GM23338 (cell line): ENCODE data around the gene MUC13. TPM values are rescaled to one million over a fixed set of nuclear protein-coding genes. Genes with fewer than 3 reads are reported as not detected.
"Not testable (repeated sequence)": the region's sequence is repeated elsewhere in the genome, so short reads cannot be mapped to it uniquely, and the experiment has no call there.

Experiments
- ATAC-seq: fragments of 200-7000 bp; cut with Tn5 transposase; 3 replicates; pipeline ENCODE4 v1.9.1; 2020
- DNase-seq: peaks from one replicate; pipeline ENCODE4 v3.0.0-alpha.2; 2015; ENCODE audit warnings: low spot score
- H2AFZ ChIP-seq: fragments of 200-600 bp; sonication (generic); 2 replicates; pipeline ENCODE4 v1.8.0; 2016; ENCODE audit warnings: antibody characterized with exemption, mild to moderate bottlenecking, moderate library complexity
- H3F3A ChIP-seq: fragments of 200-600 bp; sonication (generic); replicated peaks from 2 replicates; pipeline ENCODE4 v1.8.0; 2017; ENCODE audit warnings: antibody characterized with exemption, mixed run types, low read depth
- H3K27ac ChIP-seq: fragments of 200-600 bp; sonication (generic); 2 replicates; pipeline ENCODE4 v1.6.1; 2016; ENCODE audit warnings: low read depth
- H3K27me3 ChIP-seq: fragments of 200-600 bp; sonication (generic); 2 replicates; pipeline ENCODE4 v1.8.0; 2016; ENCODE audit warnings: mild to moderate bottlenecking, mixed run types, moderate library complexity; ENCODE audit not compliant: insufficient read depth
- H3K36me3 ChIP-seq: fragments of 200-600 bp; sonication (generic); 2 replicates; pipeline ENCODE4 v1.8.0; 2016; ENCODE audit warnings: mild to moderate bottlenecking; ENCODE audit not compliant: insufficient read depth
- H3K4me1 ChIP-seq: fragments of 200-600 bp; sonication (generic); 2 replicates; pipeline ENCODE4 v1.8.0; 2016; ENCODE audit warnings: mild to moderate bottlenecking, moderate library complexity; ENCODE audit not compliant: insufficient read depth
- H3K4me2 ChIP-seq: fragments of 200-600 bp; sonication (generic); 2 replicates; pipeline ENCODE4 v1.7.1; 2017; ENCODE audit warnings: mixed run types
- H3K4me3 ChIP-seq: fragments of 200-600 bp; sonication (generic); 2 replicates; pipeline ENCODE4 v1.6.1; 2016; ENCODE audit warnings: mixed run types
- H3K79me2 ChIP-seq: fragments of 200-600 bp; sonication (generic); replicated peaks from 2 replicates; pipeline ENCODE4 v1.8.0; 2017; ENCODE audit warnings: mild to moderate bottlenecking; ENCODE audit not compliant: insufficient read depth
- H3K9me2 ChIP-seq: fragments of 200-600 bp; sonication (generic); 2 replicates; pipeline ENCODE4 v1.8.0; 2017; ENCODE audit not compliant: insufficient read depth
- H4K20me1 ChIP-seq: fragments of 200-600 bp; sonication (generic); replicated peaks from 2 replicates; pipeline ENCODE4 v1.8.0; 2017; ENCODE audit warnings: mild to moderate bottlenecking; ENCODE audit not compliant: insufficient read depth
- H3K27ac Mint-ChIP-seq: 2 replicates; pipeline ENCODE4 v1.8.0; 2020; ENCODE audit warnings: inconsistent platforms, mild to moderate bottlenecking, moderate library complexity, mixed read lengths
- H3K27me3 Mint-ChIP-seq: 3 replicates; pipeline ENCODE4 v1.8.0; 2022; ENCODE audit warnings: low read depth, mild to moderate bottlenecking, moderate library complexity, mixed read lengths, inconsistent platforms; ENCODE audit not compliant: insufficient read depth, poor library complexity
- H3K36me3 Mint-ChIP-seq: 3 replicates; pipeline ENCODE4 v1.8.0; 2021; ENCODE audit warnings: low read depth, mild to moderate bottlenecking, inconsistent platforms, moderate library complexity, mixed read lengths
- H3K4me1 Mint-ChIP-seq: 3 replicates; pipeline ENCODE4 v1.8.0; 2020; ENCODE audit warnings: mild to moderate bottlenecking, inconsistent platforms, mixed read lengths
- H3K4me3 Mint-ChIP-seq: 3 replicates; pipeline ENCODE4 v1.8.0; 2021; ENCODE audit warnings: moderate library complexity, mild to moderate bottlenecking, inconsistent platforms, mixed read lengths
- H3K9me3 Mint-ChIP-seq: 3 replicates; pipeline ENCODE4 v1.8.0; 2020; ENCODE audit warnings: moderate library complexity, mild to moderate bottlenecking, inconsistent platforms, mixed read lengths
- EZH2 ChIP-seq: fragments of 200-600 bp; sonication (generic); IDR thresholded peaks from one replicate; pipeline ENCODE4 v1.8.0; 2017; ENCODE audit warnings: antibody characterized with exemption, mild to moderate bottlenecking, low read depth; ENCODE audit not compliant: unreplicated experiment
- EZH2phosphoT487 ChIP-seq: fragments of 200-600 bp; sonication (generic); IDR thresholded peaks from one replicate; pipeline ENCODE4 v1.8.1; 2018; ENCODE audit warnings: antibody characterized with exemption; ENCODE audit not compliant: unreplicated experiment
- JUNB ChIP-seq: IDR thresholded peaks from one replicate; pipeline ENCODE4 v1.6.1; 2016; ENCODE audit warnings: antibody characterized with exemption; ENCODE audit not compliant: unreplicated experiment
- NANOG ChIP-seq: IDR thresholded peaks from 2 replicates; pipeline ENCODE4 v1.6.1; 2016; ENCODE audit warnings: antibody characterized with exemption, borderline replicate concordance
- POLR2AphosphoS5 ChIP-seq: IDR thresholded peaks from 2 replicates; pipeline ENCODE4 v1.6.1; 2016; ENCODE audit warnings: antibody characterized with exemption, low read depth
- ZNF114 ChIP-seq: fragments of 250-450 bp; sonication (Bioruptor Pico); IDR thresholded peaks from 2 replicates; pipeline ENCODE4 v1.5.0; 2020; ENCODE audit warnings: mild to moderate bottlenecking, moderate library complexity
- polyA plus RNA-seq: library from polyadenylated mRNA; unstranded; fragments of >200 nt; fragmentation: Nextera tagmentation; extraction: Ambion mirVana; gene quantifications from 2 replicates; pipeline ENCODE4 v1.2.1, GENCODE V29; 2016
- total RNA-seq: library from RNA; depleted of rRNA; stranded (reverse); fragments of >200 nt; shearing (Covaris generic); gene quantifications from 2 replicates; pipeline ENCODE4 v1.2.3, GENCODE V29; 2014
- TF ChIP-seq, protein P1 (sequence below), 2 experiments: fragments of 200-600 bp in 1 of 2; sonication (generic) in 1 of 2; conservative IDR thresholded peaks; 2 replicates each; pipeline versions ENCODE4 v1.5.1 to v1.6.1; 2016 to 2017; ENCODE audit warnings: antibody characterized with exemption in 2 of 2, low read depth in 2 of 2, mild to moderate bottlenecking in 2 of 2, moderate library complexity in 1 of 2
- TF ChIP-seq, protein P2 (sequence below): fragments of 250-450 bp; sonication (Bioruptor Pico); IDR thresholded peaks from 2 replicates; pipeline ENCODE4 v1.5.0; 2020; ENCODE audit warnings: mild to moderate bottlenecking, moderate library complexity
- TF ChIP-seq, protein P3 (sequence below): IDR thresholded peaks from 2 replicates; pipeline ENCODE4 v1.6.1; 2016; ENCODE audit warnings: antibody characterized with exemption

The MUC13 gene
- total and polyA plus RNA-seq, 2 experiments from 2014 or later: not detected

DNA sequence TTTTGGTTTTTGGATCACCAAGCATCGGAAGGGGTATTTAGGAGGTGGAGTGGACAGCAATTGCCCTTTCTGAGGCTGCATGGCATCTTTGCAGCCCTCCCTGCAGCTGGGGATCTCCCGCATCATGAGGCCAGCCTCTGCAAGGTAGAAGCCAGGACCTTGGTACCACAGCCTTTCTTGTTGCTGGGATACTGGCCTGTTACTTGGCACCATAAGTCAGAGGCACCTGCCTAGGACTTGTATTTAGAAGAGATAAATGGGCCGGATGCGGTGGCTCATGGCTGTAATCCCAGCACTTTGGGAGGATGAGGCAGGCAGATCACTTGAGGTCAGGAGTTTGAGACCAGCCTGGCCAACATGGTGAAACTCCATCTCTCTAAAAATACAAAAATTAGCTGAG is 23.4 kb upstream of the MUC13 start:
- H3K27ac ChIP-seq, H3K4me1 ChIP-seq, H2AFZ ChIP-seq, H3K27ac Mint-ChIP-seq, H3K9me3 Mint-ChIP-seq, H3K4me3 ChIP-seq, H3K9me2 ChIP-seq, H3K27me3 ChIP-seq, ATAC-seq, H3K36me3 Mint-ChIP-seq, H3K36me3 ChIP-seq, H3F3A ChIP-seq, H3K4me1 Mint-ChIP-seq, DNase-seq, H3K27me3 Mint-ChIP-seq, H3K79me2 ChIP-seq, H3K4me2 ChIP-seq, H3K4me3 Mint-ChIP-seq, H4K20me1 ChIP-seq: not testable (repeated sequence)

DNA sequence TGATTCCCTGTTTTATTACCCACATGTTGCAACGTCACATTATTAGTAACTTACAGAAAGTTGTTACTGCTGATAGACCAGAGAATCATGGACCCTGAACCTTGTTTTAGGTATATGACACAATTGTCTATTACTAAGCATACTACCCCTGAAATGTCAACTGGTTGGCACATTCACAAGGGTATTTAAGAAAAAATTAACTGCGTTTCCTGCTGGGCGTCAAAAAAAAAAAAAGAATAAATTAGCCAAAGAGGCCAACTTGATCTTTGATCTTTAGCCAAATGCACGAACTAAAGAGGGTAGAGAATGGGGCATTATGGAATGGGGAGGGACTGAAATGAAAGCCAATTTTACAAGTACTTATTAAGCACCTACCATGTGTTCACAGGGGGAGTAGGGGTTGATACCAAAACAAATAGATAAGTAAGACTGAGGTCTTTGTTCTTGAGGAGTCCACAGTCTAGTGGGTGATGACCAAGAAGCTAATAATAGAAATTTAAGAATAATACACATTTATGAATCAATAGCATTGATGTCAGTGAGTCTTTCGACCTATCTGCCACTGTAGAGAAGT is 17.8 kb upstream of the MUC13 start:
- H3K4me2 ChIP-seq: no peak overlapping the region
- ATAC-seq: no peak

More for the DNA sequence above, 17.8 kb upstream of the MUC13 start:
- Histone ChIP-seq H3K4me1 (no peaks in the 10 kb centered on the region), H3K27me3 (no peaks in the 10 kb centered on the region), H3F3A (no peaks in the 10 kb centered on the region), H3K27ac (no peak overlapping the region), H3K9me2 (no peaks in the 10 kb centered on the region), H4K20me1 (no peaks in the 10 kb centered on the region), H3K4me3 (no peak overlapping the region), H3K36me3 (no peaks in the 10 kb centered on the region), H3K79me2 (no peaks in the 10 kb centered on the region), H2AFZ (no peak overlapping the region)
- no peak overlapping the region for H3K4me3 Mint-ChIP-seq
- no peak overlapping the region for H3K27ac Mint-ChIP-seq
- peaks cover 9% of the 10 kb centered on the region for H3K4me1 Mint-ChIP-seq
- TF ChIP-seq, protein P1, sequence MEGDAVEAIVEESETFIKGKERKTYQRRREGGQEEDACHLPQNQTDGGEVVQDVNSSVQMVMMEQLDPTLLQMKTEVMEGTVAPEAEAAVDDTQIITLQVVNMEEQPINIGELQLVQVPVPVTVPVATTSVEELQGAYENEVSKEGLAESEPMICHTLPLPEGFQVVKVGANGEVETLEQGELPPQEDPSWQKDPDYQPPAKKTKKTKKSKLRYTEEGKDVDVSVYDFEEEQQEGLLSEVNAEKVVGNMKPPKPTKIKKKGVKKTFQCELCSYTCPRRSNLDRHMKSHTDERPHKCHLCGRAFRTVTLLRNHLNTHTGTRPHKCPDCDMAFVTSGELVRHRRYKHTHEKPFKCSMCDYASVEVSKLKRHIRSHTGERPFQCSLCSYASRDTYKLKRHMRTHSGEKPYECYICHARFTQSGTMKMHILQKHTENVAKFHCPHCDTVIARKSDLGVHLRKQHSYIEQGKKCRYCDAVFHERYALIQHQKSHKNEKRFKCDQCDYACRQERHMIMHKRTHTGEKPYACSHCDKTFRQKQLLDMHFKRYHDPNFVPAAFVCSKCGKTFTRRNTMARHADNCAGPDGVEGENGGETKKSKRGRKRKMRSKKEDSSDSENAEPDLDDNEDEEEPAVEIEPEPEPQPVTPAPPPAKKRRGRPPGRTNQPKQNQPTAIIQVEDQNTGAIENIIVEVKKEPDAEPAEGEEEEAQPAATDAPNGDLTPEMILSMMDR (conservative IDR thresholded peaks at IDR 0.05; ENCODE audit: low read depth in 2 of 2): no peak
- TF ChIP-seq EZH2phosphoT487: no peak
- TF ChIP-seq, protein P2, sequence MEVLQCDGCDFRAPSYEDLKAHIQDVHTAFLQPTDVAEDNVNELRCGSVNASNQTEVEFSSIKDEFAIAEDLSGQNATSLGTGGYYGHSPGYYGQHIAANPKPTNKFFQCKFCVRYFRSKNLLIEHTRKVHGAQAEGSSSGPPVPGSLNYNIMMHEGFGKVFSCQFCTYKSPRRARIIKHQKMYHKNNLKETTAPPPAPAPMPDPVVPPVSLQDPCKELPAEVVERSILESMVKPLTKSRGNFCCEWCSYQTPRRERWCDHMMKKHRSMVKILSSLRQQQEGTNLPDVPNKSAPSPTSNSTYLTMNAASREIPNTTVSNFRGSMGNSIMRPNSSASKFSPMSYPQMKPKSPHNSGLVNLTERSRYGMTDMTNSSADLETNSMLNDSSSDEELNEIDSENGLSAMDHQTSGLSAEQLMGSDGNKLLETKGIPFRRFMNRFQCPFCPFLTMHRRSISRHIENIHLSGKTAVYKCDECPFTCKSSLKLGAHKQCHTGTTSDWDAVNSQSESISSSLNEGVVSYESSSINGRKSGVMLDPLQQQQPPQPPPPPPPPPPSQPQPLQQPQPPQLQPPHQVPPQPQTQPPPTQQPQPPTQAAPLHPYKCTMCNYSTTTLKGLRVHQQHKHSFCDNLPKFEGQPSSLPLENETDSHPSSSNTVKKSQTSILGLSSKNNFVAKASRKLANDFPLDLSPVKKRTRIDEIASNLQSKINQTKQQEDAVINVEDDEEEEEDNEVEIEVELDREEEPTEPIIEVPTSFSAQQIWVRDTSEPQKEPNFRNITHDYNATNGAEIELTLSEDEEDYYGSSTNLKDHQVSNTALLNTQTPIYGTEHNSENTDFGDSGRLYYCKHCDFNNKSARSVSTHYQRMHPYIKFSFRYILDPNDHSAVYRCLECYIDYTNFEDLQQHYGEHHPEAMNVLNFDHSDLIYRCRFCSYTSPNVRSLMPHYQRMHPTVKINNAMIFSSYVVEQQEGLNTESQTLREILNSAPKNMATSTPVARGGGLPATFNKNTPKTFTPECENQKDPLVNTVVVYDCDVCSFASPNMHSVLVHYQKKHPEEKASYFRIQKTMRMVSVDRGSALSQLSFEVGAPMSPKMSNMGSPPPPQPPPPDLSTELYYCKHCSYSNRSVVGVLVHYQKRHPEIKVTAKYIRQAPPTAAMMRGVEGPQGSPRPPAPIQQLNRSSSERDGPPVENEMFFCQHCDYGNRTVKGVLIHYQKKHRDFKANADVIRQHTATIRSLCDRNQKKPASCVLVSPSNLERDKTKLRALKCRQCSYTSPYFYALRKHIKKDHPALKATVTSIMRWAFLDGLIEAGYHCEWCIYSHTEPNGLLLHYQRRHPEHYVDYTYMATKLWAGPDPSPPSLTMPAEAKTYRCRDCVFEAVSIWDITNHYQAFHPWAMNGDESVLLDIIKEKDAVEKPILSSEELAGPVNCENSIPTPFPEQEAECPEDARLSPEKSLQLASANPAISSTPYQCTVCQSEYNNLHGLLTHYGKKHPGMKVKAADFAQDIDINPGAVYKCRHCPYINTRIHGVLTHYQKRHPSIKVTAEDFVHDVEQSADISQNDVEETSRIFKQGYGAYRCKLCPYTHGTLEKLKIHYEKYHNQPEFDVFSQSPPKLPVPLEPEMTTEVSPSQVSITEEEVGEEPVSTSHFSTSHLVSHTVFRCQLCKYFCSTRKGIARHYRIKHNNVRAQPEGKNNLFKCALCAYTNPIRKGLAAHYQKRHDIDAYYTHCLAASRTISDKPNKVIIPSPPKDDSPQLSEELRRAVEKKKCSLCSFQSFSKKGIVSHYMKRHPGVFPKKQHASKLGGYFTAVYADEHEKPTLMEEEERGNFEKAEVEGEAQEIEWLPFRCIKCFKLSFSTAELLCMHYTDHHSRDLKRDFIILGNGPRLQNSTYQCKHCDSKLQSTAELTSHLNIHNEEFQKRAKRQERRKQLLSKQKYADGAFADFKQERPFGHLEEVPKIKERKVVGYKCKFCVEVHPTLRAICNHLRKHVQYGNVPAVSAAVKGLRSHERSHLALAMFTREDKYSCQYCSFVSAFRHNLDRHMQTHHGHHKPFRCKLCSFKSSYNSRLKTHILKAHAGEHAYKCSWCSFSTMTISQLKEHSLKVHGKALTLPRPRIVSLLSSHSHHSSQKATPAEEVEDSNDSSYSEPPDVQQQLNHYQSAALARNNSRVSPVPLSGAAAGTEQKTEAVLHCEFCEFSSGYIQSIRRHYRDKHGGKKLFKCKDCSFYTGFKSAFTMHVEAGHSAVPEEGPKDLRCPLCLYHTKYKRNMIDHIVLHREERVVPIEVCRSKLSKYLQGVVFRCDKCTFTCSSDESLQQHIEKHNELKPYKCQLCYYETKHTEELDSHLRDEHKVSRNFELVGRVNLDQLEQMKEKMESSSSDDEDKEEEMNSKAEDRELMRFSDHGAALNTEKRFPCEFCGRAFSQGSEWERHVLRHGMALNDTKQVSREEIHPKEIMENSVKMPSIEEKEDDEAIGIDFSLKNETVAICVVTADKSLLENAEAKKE (CRISPR knock-in tag): no peak
- TF ChIP-seq, protein P3, sequence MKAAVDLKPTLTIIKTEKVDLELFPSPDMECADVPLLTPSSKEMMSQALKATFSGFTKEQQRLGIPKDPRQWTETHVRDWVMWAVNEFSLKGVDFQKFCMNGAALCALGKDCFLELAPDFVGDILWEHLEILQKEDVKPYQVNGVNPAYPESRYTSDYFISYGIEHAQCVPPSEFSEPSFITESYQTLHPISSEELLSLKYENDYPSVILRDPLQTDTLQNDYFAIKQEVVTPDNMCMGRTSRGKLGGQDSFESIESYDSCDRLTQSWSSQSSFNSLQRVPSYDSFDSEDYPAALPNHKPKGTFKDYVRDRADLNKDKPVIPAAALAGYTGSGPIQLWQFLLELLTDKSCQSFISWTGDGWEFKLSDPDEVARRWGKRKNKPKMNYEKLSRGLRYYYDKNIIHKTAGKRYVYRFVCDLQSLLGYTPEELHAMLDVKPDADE: no peak
- TF ChIP-seq ZNF114 (CRISPR knock-in tag): no peak
- TF ChIP-seq NANOG: no peak
- TF ChIP-seq EZH2: no peak
- no peak for TF ChIP-seq POLR2AphosphoS5
- TF ChIP-seq JUNB: no peak
- DNase-seq: no peak
- no peaks in the 10 kb centered on the region for H3K9me3 Mint-ChIP-seq
- no peaks in the 10 kb centered on the region for H3K27me3 Mint-ChIP-seq
- H3K36me3 Mint-ChIP-seq: no peaks in the 10 kb centered on the region
